GM20000 (cell line): ENCODE measurements around the gene HABP2.
A peak's percentile ranks its signal among the peaks of the same experiment; 100 is the strongest.

ENCODE experiments used
- DNase-seq: peaks from one replicate; pipeline ENCODE4 v3.0.0; 2012; ENCODE audit warnings: low spot score
- CTCF ChIP-seq: IDR thresholded peaks from 2 replicates; pipeline ENCODE4 v1.5.1; 2012; ENCODE audit warnings: mild to moderate bottlenecking, control low read depth; ENCODE audit errors: extremely low read depth, missing control alignments

Gene HABP2

GRCh38 chr10:113578773-113579172, 25.9 kb downstream of the HABP2 start:
- DNase-seq = no peak
- no peak for TF ChIP-seq CTCF

- no peak for DNase-seq
- no peak for TF ChIP-seq CTCF
Measured at GRCh38 chr10:113581092-113581491, 28.2 kb downstream of the HABP2 start.

GRCh38 chr10:113583571-113583970, 30.7 kb downstream of the HABP2 start:
- TF ChIP-seq CTCF = no peak
- no peak for DNase-seq

GRCh38 chr10:113585949-113586348, 33.1 kb downstream of the HABP2 start:
- DNase-seq = peak; percentile 10
- no peak for TF ChIP-seq CTCF

GRCh38 chr10:113589201-113589770, 36.4 kb downstream of the HABP2 start:
- TF ChIP-seq CTCF = no peak

GRCh38 chr10:113590581-113590980, 37.7 kb downstream of the HABP2 start:
- TF ChIP-seq CTCF = no peak
- no peak for DNase-seq

More at GRCh38 chr10:113589201-113589770, 36.4 kb downstream of the HABP2 start:
- no peak for DNase-seq

- no peak for DNase-seq
- TF ChIP-seq CTCF = no peak
Measured at GRCh38 chr10:113592380-113592779, 39.5 kb downstream of the HABP2 start.

- no peak for DNase-seq
Measured at GRCh38 chr10:113594652-113595051, 41.8 kb downstream of the HABP2 start.

More at GRCh38 chr10:113594652-113595051, 41.8 kb downstream of the HABP2 start:
- no peak for TF ChIP-seq CTCF
